ENCODE results near the gene PTBP3. TPM values are rescaled to one million over a fixed set of nuclear protein-coding genes. Genes with fewer than 3 reads are reported as not detected.

The PTBP3 gene
- total RNA-seq, 1 experiment from 2014 or later: 141 TPM

DNA sequence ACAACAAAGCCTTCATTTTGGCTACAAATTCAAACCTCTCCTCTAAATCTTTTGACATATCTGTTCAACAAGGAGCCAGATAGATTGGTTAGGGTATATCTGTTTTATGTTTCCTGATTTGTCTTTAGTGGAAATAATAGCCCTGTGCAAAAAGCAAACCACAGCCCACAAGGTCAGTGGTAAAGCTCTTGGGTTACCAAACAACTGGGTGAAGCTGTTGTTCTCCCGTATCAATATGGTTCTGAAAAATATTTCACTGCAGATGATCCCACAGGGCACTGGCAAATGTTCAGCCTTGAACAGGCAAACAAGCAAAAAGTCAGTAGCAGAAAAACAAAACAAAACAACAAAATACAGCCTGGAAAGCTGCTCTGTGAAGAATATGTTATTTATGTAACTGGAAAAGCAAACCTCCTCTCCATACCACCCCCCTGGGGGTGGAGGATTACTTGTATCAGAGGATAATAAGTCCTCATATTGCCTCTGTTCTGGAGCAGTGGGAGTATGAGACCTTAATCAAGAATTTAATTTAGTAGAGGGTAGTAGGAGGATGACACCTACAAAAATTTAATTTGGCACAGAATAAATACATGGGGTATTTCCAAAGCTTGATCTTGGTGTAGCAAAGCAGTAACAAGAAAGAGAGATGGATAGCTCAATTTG is 20.8 kb upstream of the PTBP3 start:
- Histone ChIP-seq H4K20me1 (ENCODE audit: insufficient read depth) (no peaks in the 10 kb centered on the region), H3K4me3 (no peak overlapping the region), H2AFZ (no peak overlapping the region), H3K27me3 (ENCODE audit: insufficient read depth, low read depth) (no peaks in the 10 kb centered on the region), H3K9me3 (ENCODE audit: insufficient read depth, low read depth) (no peaks in the 10 kb centered on the region), H3F3A (ENCODE audit: insufficient read depth, low read depth) (no peaks in the 10 kb centered on the region; the same call in 1 of the 2 replicates), H3K4me2 (no peak overlapping the region), H3K79me2 (ENCODE audit: low read depth) (no peaks in the 10 kb centered on the region), H3K36me3 (ENCODE audit: low read depth) (no peaks in the 10 kb centered on the region), H3K4me1 (replicated peaks; ENCODE audit: insufficient read depth) (no peaks in the 10 kb centered on the region), H3K27ac (no peak overlapping the region), H3K9me2 (ENCODE audit: insufficient read depth) (no peaks in the 10 kb centered on the region)
- DNase-seq: no peak
- intact Hi-C loops (cut with micrococcal nuclease; ENCODE audit: unreplicated experiment): no loop called here
- TF ChIP-seq, protein P1, sequence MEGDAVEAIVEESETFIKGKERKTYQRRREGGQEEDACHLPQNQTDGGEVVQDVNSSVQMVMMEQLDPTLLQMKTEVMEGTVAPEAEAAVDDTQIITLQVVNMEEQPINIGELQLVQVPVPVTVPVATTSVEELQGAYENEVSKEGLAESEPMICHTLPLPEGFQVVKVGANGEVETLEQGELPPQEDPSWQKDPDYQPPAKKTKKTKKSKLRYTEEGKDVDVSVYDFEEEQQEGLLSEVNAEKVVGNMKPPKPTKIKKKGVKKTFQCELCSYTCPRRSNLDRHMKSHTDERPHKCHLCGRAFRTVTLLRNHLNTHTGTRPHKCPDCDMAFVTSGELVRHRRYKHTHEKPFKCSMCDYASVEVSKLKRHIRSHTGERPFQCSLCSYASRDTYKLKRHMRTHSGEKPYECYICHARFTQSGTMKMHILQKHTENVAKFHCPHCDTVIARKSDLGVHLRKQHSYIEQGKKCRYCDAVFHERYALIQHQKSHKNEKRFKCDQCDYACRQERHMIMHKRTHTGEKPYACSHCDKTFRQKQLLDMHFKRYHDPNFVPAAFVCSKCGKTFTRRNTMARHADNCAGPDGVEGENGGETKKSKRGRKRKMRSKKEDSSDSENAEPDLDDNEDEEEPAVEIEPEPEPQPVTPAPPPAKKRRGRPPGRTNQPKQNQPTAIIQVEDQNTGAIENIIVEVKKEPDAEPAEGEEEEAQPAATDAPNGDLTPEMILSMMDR (conservative IDR thresholded peaks at IDR 0.05): no peak
- no peak for TF ChIP-seq EZH2 (IDR thresholded peaks at IDR 0.05; ENCODE audit: low read depth)
- ChIA-PET POLR2A (ENCODE audit: unreplicated experiment) (interaction anchor here (0.6 kb wide), 1 partner anchor 790 kb away, joined by 3 read pairs; no protein-coding TSS in a partner anchor), CTCF (no interaction called here)
- no TSS peak for BruUV-seq (replicated peaks)

DNA sequence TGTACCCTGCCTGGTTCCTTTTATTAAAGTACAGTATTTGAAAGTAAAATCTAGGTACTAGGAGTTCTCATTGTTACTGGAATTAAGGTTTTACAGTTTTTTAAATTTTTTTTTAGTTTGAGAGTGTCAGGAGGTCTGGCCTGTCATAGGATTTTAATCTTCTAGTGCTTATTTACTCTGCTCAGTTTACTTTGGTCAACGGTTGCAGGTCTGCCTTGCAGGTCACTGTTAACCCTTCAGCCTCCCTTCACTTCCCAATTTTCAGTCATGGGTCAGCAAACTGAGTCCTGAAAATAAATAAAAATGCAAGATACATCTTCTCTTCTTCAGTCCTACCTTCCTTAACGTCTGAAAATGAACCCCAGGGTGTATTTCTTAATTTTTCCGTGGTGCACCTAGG is 18.8 kb upstream of the PTBP3 start:
- no peak for DNase-seq
- H3K27ac ChIP-seq: no peak overlapping the region
- H3F3A ChIP-seq (ENCODE audit: insufficient read depth, low read depth): no peaks in the 10 kb centered on the region; the same call in 1 of the 2 replicates
- no peaks in the 10 kb centered on the region for H3K27me3 ChIP-seq (ENCODE audit: insufficient read depth, low read depth)
- intact Hi-C loops (cut with micrococcal nuclease; ENCODE audit: unreplicated experiment): no loop called here
- POLR2A ChIA-PET (ENCODE audit: unreplicated experiment): no interaction called here
- TF ChIP-seq, protein P1 (conservative IDR thresholded peaks at IDR 0.05): no peak
- TF ChIP-seq EZH2 (IDR thresholded peaks at IDR 0.05; ENCODE audit: low read depth): no peak
- H2AFZ ChIP-seq: no peak overlapping the region
- H3K79me2 ChIP-seq (ENCODE audit: low read depth): no peaks in the 10 kb centered on the region
- no peak overlapping the region for H3K4me3 ChIP-seq
- H4K20me1 ChIP-seq (ENCODE audit: insufficient read depth): no peaks in the 10 kb centered on the region
- no peak overlapping the region for H3K4me2 ChIP-seq
- H3K4me1 ChIP-seq (replicated peaks; ENCODE audit: insufficient read depth): no peaks in the 10 kb centered on the region
- no TSS peak for BruUV-seq (replicated peaks)
- no peaks in the 10 kb centered on the region for H3K9me3 ChIP-seq (ENCODE audit: insufficient read depth, low read depth)
- H3K36me3 ChIP-seq (ENCODE audit: low read depth): no peaks in the 10 kb centered on the region
- no peaks in the 10 kb centered on the region for H3K9me2 ChIP-seq (ENCODE audit: insufficient read depth)
- CTCF ChIA-PET: no interaction called here

DNA sequence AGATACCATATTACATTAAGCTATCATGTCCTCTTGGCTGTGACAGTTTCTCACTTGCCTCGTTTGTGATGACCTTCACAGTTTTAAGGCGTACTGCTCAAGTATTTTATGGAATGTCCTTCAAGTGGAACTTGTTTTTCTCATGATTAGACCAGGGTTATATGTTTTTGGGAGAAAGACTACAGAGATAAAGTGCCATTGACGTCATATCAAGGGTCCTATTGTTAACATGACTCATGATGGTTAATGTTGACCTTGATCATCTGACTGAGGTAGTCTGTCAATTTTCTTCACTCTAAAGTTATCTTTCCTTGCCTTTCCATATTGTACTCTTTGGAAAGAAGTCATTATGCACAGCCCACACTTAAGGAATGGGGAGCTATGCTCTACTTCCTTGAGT is 17.8 kb upstream of the PTBP3 start:
- H3K4me1 ChIP-seq (replicated peaks; ENCODE audit: insufficient read depth): no peaks in the 10 kb centered on the region
- no peaks in the 10 kb centered on the region for H3K79me2 ChIP-seq (ENCODE audit: low read depth)
- intact Hi-C loops (cut with micrococcal nuclease; ENCODE audit: unreplicated experiment): no loop called here
- H3K36me3 ChIP-seq (ENCODE audit: low read depth): no peaks in the 10 kb centered on the region
- TF ChIP-seq, protein P1 (conservative IDR thresholded peaks at IDR 0.05): no peak
- H2AFZ ChIP-seq: no peak overlapping the region
- H3K4me3 ChIP-seq: no peak overlapping the region
- no peak overlapping the region for H3K27ac ChIP-seq
- no peak overlapping the region for H3K4me2 ChIP-seq
- H3F3A ChIP-seq (ENCODE audit: insufficient read depth, low read depth): no peaks in the 10 kb centered on the region; the same call in 1 of the 2 replicates
- H3K9me3 ChIP-seq (ENCODE audit: insufficient read depth, low read depth): no peaks in the 10 kb centered on the region
- H3K27me3 ChIP-seq (ENCODE audit: insufficient read depth, low read depth): no peaks in the 10 kb centered on the region
- no peaks in the 10 kb centered on the region for H4K20me1 ChIP-seq (ENCODE audit: insufficient read depth)
- DNase-seq: no peak
- no peaks in the 10 kb centered on the region for H3K9me2 ChIP-seq (ENCODE audit: insufficient read depth)
- BruUV-seq (replicated peaks): no TSS peak
- ChIA-PET CTCF (interaction anchor here (0.7 kb wide), 1 partner anchor 141 kb away, joined by 4 read pairs; no protein-coding TSS in a partner anchor), POLR2A (ENCODE audit: unreplicated experiment) (no interaction called here)
